Activated naive CD8-positive, alpha-beta T cell treated with anti-CD3 and anti-CD28 coated beads, Interleukin-2, amount 10 ng/mL, durations not matched to agents 7 days and 5 days (primary cell): ENCODE results near the gene TRRAP. TPM values are rescaled to one million over a fixed set of nuclear protein-coding genes. Genes with fewer than 3 reads are reported as not detected.

Experiments used
- ATAC-seq: fragments of 150-1000 bp; cut with Tn5 transposase; one replicate; pipeline ENCODE4 v1.10.0; 2021; ENCODE audit warnings: low read depth, moderate library complexity
- POLR2A ChIA-PET: fragments of 350-600 bp; sonication (Branson Sonifier 250); formaldehyde crosslinking; loops from one replicate; lab custom pipeline; 2021; ENCODE audit warnings: antibody characterized with exemption; lab: Charles Lee
- DNase-seq: peaks from one replicate; pipeline ENCODE4 v3.0.0; 2021
- H3K27ac Mint-ChIP-seq: one replicate; pipeline ENCODE4 v1.8.0; 2022; ENCODE audit warnings: mild to moderate bottlenecking, mixed read lengths
- H3K27me3 Mint-ChIP-seq: one replicate; pipeline ENCODE4 v1.8.0; 2022; ENCODE audit warnings: mild to moderate bottlenecking, moderate library complexity, mixed read lengths
- H3K36me3 Mint-ChIP-seq: one replicate; pipeline ENCODE4 v1.8.0; 2021; ENCODE audit warnings: mild to moderate bottlenecking, mixed read lengths
- H3K4me1 Mint-ChIP-seq: one replicate; pipeline ENCODE4 v1.8.0; 2021; ENCODE audit warnings: mixed read lengths
- H3K4me3 Mint-ChIP-seq: one replicate; pipeline ENCODE4 v1.8.0; 2022; ENCODE audit warnings: mild to moderate bottlenecking, moderate library complexity, mixed read lengths
- H3K9me3 Mint-ChIP-seq: one replicate; pipeline ENCODE4 v1.8.0; 2021; ENCODE audit warnings: mixed read lengths
- total RNA-seq, 2 experiments: library from RNA; stranded (reverse); gene quantifications; one replicate each; pipeline ENCODE4 v1.2.3, GENCODE V29; 2021

Gene TRRAP
- total RNA-seq, 2 experiments from 2014 or later: 57.4 to 60.0 TPM

DNA sequence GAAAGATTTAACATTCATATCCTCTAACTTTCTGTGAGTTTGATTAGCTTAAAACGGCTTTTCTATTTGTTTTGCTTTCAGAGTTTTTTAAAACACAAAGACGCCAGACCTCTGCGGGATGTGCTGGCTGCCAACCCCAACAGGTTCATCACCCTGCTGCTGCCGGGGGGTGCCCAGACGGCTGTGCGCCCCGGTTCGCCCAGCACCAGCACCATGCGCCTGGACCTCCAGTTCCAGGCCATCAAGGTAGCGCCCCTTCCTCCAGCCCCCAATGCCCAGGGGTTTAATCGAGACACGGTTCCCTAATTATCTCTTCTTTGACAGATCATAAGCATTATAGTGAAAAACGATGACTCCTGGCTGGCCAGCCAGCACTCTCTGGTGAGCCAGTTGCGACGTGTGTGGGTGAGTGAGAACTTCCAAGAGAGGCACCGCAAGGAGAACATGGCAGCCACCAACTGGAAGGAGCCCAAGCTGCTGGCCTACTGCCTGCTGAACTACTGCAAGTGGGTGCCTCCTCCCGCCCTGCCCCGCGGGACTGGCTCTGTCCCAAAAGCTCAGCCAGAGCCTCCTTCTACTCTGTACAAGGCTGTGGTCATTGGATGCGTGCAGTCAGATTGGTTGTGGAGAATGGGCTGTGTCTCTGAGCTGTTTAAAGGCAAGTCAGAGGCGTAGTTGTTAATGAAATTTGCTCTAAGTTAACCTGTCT is 71.2 kb downstream of the TRRAP start:
- no peaks in the 10 kb centered on the region for H3K27me3 Mint-ChIP-seq
- POLR2A ChIA-PET: no interaction called here
- no peak for ATAC-seq
- H3K4me3 Mint-ChIP-seq: no peak overlapping the region
- H3K27ac Mint-ChIP-seq: no peak overlapping the region
- no peak for DNase-seq
- H3K36me3 Mint-ChIP-seq: peaks cover 30% of the 10 kb centered on the region
- peaks cover 2% of the 10 kb centered on the region for H3K4me1 Mint-ChIP-seq
- no peaks in the 10 kb centered on the region for H3K9me3 Mint-ChIP-seq

DNA sequence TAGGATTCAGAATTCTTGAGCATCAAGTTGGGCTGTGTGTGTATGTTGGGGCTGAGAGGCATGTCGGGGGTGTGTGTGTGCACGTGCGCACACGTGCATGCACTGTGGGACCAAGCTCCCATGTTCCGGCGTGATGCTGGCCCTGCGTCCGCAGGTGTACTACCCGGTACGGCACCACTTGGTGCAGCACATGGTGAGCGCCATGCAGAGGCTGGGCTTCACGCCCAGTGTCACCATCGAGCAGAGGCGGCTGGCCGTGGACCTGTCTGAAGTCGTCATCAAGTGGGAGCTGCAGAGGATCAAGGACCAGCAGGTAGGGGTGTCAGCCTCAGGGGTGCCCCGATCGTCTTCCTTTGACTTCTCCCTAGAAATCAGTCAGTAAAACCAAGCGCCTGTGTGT is 77.7 kb downstream of the TRRAP start:
- no peak for ATAC-seq
- DNase-seq: no peak
- H3K9me3 Mint-ChIP-seq: no peaks in the 10 kb centered on the region
- no peak overlapping the region for H3K27ac Mint-ChIP-seq
- POLR2A ChIA-PET: no interaction called here
- H3K4me1 Mint-ChIP-seq: no peaks in the 10 kb centered on the region
- H3K36me3 Mint-ChIP-seq: peaks cover 32% of the 10 kb centered on the region
- H3K4me3 Mint-ChIP-seq: no peak overlapping the region
- H3K27me3 Mint-ChIP-seq: no peaks in the 10 kb centered on the region

DNA sequence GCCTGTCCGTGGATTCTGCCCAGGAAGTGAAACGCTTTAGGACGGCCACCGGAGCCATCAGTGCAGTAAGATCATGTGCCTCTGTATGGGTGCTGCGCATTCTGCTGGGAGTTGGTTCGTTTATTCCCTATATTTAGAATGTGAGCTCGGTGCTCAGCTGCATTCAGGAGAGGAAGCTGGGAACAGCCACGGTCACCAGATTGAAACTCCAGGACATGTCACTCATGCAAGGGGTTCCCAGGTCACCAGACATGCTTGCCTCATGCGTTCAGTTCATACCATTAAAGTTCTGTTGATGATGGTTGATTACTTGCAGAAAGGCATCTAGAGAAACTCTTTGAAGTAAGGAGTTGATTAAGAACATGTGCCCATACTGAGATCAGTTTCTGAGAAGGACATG is 78.1 kb downstream of the TRRAP start:
- no peak overlapping the region for H3K27ac Mint-ChIP-seq
- POLR2A ChIA-PET: no interaction called here
- H3K4me1 Mint-ChIP-seq: no peaks in the 10 kb centered on the region
- peaks cover 34% of the 10 kb centered on the region for H3K36me3 Mint-ChIP-seq
- no peaks in the 10 kb centered on the region for H3K27me3 Mint-ChIP-seq
- no peak for DNase-seq
- no peak overlapping the region for H3K4me3 Mint-ChIP-seq
- H3K9me3 Mint-ChIP-seq: no peaks in the 10 kb centered on the region
- no peak for ATAC-seq

DNA sequence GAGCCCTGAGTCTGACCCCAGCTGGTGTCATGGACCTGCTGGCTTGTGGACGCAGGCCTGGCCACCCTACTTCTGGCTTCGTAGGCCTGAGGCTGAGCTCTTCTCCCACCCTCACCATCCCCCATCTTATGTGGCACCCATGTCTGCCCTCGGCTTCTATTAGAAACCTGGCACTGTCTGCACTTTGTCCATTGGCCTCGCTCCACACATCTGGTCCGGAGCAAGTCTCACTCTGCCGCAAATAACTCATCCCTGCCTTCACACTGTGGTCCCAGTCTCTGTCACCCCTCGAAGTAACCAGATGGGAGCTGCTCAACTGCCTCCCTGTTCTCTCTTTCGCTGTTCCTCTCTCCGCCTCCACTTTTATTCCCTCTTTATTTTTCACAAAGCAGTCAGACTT is 78.6 kb downstream of the TRRAP start:
- H3K4me3 Mint-ChIP-seq: no peak overlapping the region
- H3K27me3 Mint-ChIP-seq: no peaks in the 10 kb centered on the region
- no peaks in the 10 kb centered on the region for H3K4me1 Mint-ChIP-seq
- no peak for ATAC-seq
- H3K36me3 Mint-ChIP-seq: peaks cover 33% of the 10 kb centered on the region
- H3K27ac Mint-ChIP-seq: no peak overlapping the region
- POLR2A ChIA-PET: no interaction called here
- H3K9me3 Mint-ChIP-seq: no peaks in the 10 kb centered on the region
- no peak for DNase-seq

DNA sequence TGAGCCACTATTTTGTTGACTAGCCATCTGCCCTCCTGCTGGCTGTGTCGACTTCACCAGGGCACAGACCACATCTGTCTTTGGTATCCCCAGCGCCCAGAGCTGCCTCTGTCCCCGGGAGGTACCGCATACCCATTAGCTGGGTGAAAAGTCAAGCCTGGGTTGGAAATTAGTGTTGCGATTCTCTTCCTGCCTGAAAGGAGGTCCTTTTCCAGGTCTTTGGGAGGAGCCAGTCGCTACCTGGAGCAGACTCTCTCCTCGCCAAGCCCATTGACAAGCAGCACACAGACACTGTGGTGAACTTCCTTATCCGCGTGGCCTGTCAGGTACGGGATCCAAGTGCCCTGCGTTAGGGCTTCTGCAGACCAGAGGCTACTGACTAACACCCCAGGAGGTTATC is 79.4 kb downstream of the TRRAP start:
- no peak for DNase-seq
- Mint-ChIP-seq H3K4me1 (no peaks in the 10 kb centered on the region), H3K9me3 (no peaks in the 10 kb centered on the region), H3K4me3 (no peak overlapping the region), H3K36me3 (peaks cover 34% of the 10 kb centered on the region), H3K27ac (no peak overlapping the region), H3K27me3 (no peaks in the 10 kb centered on the region)
- POLR2A ChIA-PET: no interaction called here
- ATAC-seq: no peak

DNA sequence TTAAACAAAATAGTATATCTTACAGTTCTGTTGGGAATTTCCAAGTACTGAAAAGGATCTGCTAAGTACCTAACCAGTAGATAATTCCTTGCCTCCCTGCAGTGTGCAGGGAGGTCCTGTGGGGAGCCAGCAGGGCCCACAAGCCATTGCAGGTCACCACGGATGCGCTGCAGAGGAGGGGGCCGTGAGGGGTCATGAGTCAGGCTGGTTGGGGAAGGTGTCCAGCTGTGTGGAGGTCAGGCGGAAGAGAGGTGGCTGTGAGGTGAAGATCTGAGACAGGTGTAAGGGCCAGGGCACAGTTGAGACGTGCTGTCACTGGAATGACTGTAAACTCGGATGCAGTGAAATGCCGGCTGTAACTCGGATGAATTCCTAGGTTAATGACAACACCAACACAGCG is 80.6 kb downstream of the TRRAP start:
- Mint-ChIP-seq H3K27me3 (no peaks in the 10 kb centered on the region), H3K27ac (peak overlapping the region; percentile 27), H3K4me3 (no peak overlapping the region), H3K4me1 (no peaks in the 10 kb centered on the region), H3K9me3 (no peaks in the 10 kb centered on the region), H3K36me3 (peaks cover 29% of the 10 kb centered on the region)
- DNase-seq (no peak), ATAC-seq (no peak)
- POLR2A ChIA-PET: no interaction called here

DNA sequence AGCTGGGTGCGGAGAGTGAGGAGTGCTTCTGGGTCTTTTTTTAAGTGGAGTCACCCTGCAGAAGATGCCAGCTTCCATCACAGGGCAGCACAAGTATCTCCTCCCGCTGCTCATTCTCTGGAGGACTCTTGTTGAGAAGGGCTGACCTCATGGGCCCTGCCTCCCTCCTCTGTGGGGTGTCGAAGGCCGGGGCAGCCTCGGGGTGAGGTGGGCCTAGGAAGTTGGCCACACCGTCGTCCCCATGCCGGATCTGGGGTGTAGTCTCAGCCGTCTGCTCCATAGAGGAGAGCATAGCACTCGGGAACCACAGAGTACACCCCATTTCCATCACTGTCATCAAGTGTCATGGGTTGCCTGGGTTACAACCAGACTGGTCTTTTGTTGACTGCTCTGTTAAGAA is 85.0 kb downstream of the TRRAP start:
- no peak for ATAC-seq
- Mint-ChIP-seq H3K36me3 (peaks cover 24% of the 10 kb centered on the region), H3K4me1 (no peaks in the 10 kb centered on the region)

DNA sequence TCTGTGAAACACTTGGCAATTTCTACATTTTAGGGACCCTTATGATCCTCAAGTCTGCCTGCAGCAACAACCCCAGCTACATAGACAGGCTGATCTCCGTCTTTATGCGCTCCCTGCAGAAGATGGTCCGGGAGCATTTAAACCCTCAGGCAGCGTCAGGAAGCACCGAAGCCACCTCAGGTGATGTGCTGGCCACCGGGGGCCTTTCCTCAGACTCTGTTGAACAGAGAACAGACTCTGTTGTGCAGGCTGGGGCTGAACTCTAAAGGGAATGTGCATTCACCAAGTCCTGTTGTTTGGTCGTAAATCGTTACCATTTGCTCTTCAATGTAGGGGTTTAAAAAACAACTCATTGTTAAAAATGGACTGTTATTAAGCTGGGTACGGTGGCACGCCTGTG is 86.3 kb downstream of the TRRAP start:
- Mint-ChIP-seq H3K4me3 (no peak overlapping the region), H3K36me3 (peaks cover 31% of the 10 kb centered on the region), H3K27ac (no peak overlapping the region), H3K9me3 (no peaks in the 10 kb centered on the region), H3K4me1 (no peaks in the 10 kb centered on the region), H3K27me3 (no peaks in the 10 kb centered on the region)
- no peak for DNase-seq
- ATAC-seq: no peak
- POLR2A ChIA-PET: no interaction called here

More for the DNA sequence above, 85.0 kb downstream of the TRRAP start:
- POLR2A ChIA-PET: no interaction called here
- H3K9me3 Mint-ChIP-seq: no peaks in the 10 kb centered on the region
- no peak for DNase-seq
- H3K4me3 Mint-ChIP-seq: no peak overlapping the region
- H3K27ac Mint-ChIP-seq: no peak overlapping the region
- H3K27me3 Mint-ChIP-seq: no peaks in the 10 kb centered on the region

DNA sequence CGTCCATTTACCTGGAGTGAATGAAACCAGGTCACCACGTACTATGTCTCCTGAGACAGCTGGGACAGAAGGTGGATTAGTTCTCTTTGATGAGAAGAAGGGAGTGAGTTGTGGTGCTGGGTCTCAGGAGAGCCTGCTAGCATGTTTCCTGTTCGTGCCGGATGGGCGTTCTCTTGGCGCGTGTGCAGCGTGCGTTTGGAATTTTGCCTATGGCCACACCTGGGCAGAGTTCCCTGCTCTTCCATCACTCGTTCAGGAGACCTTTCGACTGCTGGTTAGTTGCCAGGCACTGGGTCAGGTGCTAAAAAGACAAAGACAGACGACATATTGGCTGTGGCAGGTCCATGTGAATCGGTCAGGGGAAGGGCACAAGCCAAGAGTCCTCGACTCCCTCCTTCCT is 90.3 kb downstream of the TRRAP start:
- no peak for DNase-seq
- H3K9me3 Mint-ChIP-seq: no peaks in the 10 kb centered on the region
- no peaks in the 10 kb centered on the region for H3K27me3 Mint-ChIP-seq
- H3K4me3 Mint-ChIP-seq: no peak overlapping the region
- H3K27ac Mint-ChIP-seq: no peak overlapping the region
- no peak for ATAC-seq
- POLR2A ChIA-PET: no interaction called here
- H3K4me1 Mint-ChIP-seq: peaks cover 2% of the 10 kb centered on the region
- peaks cover 36% of the 10 kb centered on the region for H3K36me3 Mint-ChIP-seq

DNA sequence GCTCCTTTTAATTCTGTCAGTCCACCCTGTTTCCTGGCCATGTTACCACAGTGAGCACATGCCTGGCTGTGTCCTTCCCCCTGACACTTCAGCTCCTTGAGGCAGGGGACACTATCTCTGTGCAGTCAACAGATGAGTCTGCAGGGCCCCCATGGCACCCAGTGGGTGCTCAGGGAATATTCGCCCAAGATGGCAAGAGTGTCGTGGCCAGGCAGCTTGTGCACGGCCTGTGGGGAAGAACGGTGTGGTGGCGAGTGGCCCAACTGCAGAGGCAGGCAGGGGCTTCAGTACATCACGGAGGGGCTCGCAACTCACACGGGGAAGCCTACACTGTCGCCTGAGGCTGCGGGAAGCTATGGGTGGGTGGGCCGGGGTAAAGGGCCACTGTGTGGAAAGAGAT is 91.1 kb downstream of the TRRAP start:
- no peak for ATAC-seq
- H3K27me3 Mint-ChIP-seq: no peaks in the 10 kb centered on the region
- H3K9me3 Mint-ChIP-seq: no peaks in the 10 kb centered on the region
- peaks cover 2% of the 10 kb centered on the region for H3K4me1 Mint-ChIP-seq
- DNase-seq: no peak
- peaks cover 39% of the 10 kb centered on the region for H3K36me3 Mint-ChIP-seq
- no peak overlapping the region for H3K4me3 Mint-ChIP-seq
- POLR2A ChIA-PET: no interaction called here
- H3K27ac Mint-ChIP-seq: no peak overlapping the region

DNA sequence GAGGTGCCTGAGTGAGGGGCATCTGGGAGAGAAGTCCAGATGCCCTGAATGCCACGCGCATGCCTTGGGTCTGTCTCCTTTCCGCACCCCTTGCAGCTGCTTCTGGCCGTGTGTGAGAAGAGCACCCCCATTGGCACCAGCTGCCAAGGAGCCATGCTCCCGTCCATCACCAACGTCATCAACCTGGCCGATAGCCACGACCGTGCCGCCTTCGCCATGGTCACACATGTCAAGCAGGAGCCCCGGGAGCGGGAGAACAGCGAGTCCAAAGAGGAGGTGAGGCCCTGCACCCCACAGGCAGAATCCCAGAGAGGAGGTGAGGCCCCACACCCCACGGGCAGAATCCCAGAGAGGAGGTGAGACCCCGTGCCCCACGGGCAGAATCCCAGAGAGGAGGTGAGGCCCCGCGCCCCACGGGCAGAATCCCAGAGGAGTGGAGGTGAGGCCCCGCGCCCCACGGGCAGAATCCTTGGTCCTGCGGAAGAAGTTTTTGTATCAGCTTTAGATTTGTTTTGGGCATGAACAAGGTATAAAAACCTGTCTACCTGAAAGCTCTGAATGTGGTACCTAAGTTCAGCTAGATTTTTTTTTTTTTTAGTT is 91.8 kb downstream of the TRRAP start:
- ATAC-seq (no peak), DNase-seq (no peak)
- peaks cover 39% of the 10 kb centered on the region for H3K36me3 Mint-ChIP-seq
- peaks cover 2% of the 10 kb centered on the region for H3K4me1 Mint-ChIP-seq
- H3K9me3 Mint-ChIP-seq: no peaks in the 10 kb centered on the region
- H3K4me3 Mint-ChIP-seq: no peak overlapping the region
- POLR2A ChIA-PET: no interaction called here
- H3K27me3 Mint-ChIP-seq: no peaks in the 10 kb centered on the region
- H3K27ac Mint-ChIP-seq: no peak overlapping the region

DNA sequence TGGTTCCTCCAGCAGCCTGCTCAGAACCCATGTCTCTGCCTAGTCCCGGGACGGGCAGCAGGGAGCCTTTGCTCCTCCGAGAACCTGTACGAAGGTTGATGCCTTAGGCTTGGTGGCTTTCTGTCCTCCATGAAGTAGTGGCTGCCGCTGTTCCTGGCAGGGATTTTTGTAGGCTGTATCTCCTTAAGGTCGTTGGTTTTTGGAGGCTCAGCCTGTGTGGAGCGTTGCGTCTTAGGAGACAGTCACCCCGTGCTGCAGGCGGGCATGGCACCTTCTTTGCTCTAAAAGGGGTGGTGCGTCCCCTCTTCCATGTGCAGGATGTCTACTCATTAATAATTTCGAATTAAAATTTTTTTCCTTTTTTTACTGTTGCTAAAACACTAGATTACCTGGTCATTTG is 92.5 kb downstream of the TRRAP start:
- POLR2A ChIA-PET: no interaction called here

DNA sequence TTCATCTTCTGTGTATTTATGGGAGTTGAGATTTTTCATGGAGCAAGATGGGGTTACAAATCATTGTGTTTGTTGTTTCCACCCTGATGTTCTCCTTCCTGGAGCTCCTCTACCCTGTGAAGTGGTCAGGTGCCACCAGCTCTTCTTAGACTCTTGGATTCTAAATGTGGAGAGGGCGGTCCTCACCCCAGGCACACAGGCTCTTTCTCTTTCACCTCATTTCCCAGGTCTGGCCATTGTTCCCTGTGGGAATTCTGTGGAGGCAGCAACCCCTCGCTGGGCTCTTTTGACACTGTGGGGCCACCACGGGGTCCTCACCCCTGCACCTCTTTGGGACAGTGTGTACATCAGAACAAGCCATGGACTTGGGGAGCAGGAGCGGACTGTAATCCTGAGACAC is 95.9 kb downstream of the TRRAP start:
- DNase-seq (no peak), ATAC-seq (no peak)
- Mint-ChIP-seq H3K27ac (no peak overlapping the region), H3K9me3 (no peaks in the 10 kb centered on the region), H3K36me3 (peaks cover 31% of the 10 kb centered on the region), H3K27me3 (no peaks in the 10 kb centered on the region), H3K4me1 (peaks cover 2% of the 10 kb centered on the region), H3K4me3 (no peak overlapping the region)
- POLR2A ChIA-PET: no interaction called here

More for the DNA sequence above, 92.5 kb downstream of the TRRAP start:
- DNase-seq: no peak
- H3K36me3 Mint-ChIP-seq: peaks cover 36% of the 10 kb centered on the region
- H3K4me3 Mint-ChIP-seq: no peak overlapping the region
- no peaks in the 10 kb centered on the region for H3K9me3 Mint-ChIP-seq
- no peak overlapping the region for H3K27ac Mint-ChIP-seq
- no peaks in the 10 kb centered on the region for H3K27me3 Mint-ChIP-seq
- peaks cover 2% of the 10 kb centered on the region for H3K4me1 Mint-ChIP-seq
- no peak for ATAC-seq
